Stimulated activated memory B cell treated with anti-CD40 and anti-IgM and Interleukin-4, amounts not matched to agents 10 μg/mL and 1 μg/mL and 100 μg/mL, for 72 hours (primary cell): ENCODE data around the gene ANKRD36B.
A peak's percentile ranks its signal among the peaks of the same experiment; 100 is the strongest.
"Not testable (repeated sequence)": the region's sequence is repeated elsewhere in the genome, so short reads cannot be mapped to it uniquely, and the experiment has no call there.

Experiments used
- ATAC-seq: fragments of 150-1000 bp; cut with Tn5 transposase; 2 replicates; pipeline ENCODE4 v1.10.0; 2021
- H3K27ac Mint-ChIP-seq: one replicate; pipeline ENCODE4 v1.8.0; 2022; ENCODE audit warnings: mild to moderate bottlenecking, mixed read lengths
- H3K27me3 Mint-ChIP-seq: one replicate; pipeline ENCODE4 v1.8.0; 2022; ENCODE audit warnings: mixed read lengths
- H3K36me3 Mint-ChIP-seq: one replicate; pipeline ENCODE4 v1.8.0; 2022; ENCODE audit warnings: mixed read lengths
- H3K4me1 Mint-ChIP-seq: one replicate; pipeline ENCODE4 v1.8.0; 2022; ENCODE audit warnings: mixed read lengths
- H3K4me3 Mint-ChIP-seq: one replicate; pipeline ENCODE4 v1.8.0; 2022; ENCODE audit warnings: mild to moderate bottlenecking, moderate library complexity, mixed read lengths
- H3K9me3 Mint-ChIP-seq: one replicate; pipeline ENCODE4 v1.8.0; 2022; ENCODE audit warnings: mixed read lengths

Gene ANKRD36B

GRCh38 chr2:97589598-97590510 is at the start of gene ANKRD36B:
ANKRD36B (minus strand) TSS chr2:97589877; CDS start chr2:97589685, 192 bp downstream.
- H3K27me3 Mint-ChIP-seq, H3K36me3 Mint-ChIP-seq, H3K4me1 Mint-ChIP-seq, H3K9me3 Mint-ChIP-seq: not testable (repeated sequence)
- H3K4me3 Mint-ChIP-seq: peak within 1 kb of the TSS; percentile 100
- peak within 1 kb of the TSS; percentile 99 for H3K27ac Mint-ChIP-seq
- peak; percentile 85 for ATAC-seq

DNA sequence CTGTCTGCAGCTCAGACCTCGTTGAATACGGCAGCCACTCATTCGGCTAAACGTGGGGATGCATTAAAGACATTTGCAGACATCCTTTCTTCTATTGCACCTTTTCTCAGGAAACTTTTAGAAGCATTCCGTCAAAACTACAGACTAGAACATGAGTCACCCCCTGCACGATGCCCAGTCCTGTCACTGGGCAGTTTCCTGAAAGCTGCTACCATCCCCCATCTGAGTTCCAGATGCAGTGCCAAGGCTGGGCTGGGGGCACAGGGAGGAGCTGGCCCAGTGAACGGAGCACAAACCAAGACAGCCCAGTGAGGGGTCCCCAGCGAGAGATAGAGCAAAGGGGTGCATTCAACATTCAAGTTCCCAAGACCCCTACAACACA is 36.4 kb upstream of the ANKRD36B start:
- not testable (repeated sequence) for H3K36me3 Mint-ChIP-seq, H3K4me1 Mint-ChIP-seq, H3K4me3 Mint-ChIP-seq, ATAC-seq, H3K9me3 Mint-ChIP-seq, H3K27ac Mint-ChIP-seq
- peaks cover 31% of the 10 kb centered on the region for H3K27me3 Mint-ChIP-seq

- not testable (repeated sequence) for H3K4me3 Mint-ChIP-seq, ATAC-seq
These were observed 35.8 kb upstream of the ANKRD36B start for GRCh38 chr2:97625354-97626048.

DNA sequence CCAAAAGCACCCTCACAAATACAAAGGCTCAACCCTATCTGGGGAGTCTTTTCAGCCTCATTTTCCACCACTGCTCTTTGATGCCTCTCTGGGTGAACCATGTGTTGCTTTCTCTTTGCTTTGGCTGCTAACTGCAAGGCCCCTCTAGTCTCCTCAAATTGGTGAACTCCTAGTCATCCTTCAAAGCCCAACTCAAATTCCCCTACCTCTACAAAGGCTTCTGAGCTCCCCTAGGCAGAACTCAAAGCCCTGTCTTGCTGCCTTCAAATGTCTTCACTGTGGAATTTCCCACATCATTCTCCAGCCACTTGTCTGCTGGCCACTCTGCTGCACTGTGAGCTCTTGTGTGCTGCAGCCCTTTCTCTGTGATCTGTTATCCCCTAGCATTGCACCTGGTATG is 33.3 kb upstream of the ANKRD36B start:
- H3K4me1 Mint-ChIP-seq, ATAC-seq, H3K9me3 Mint-ChIP-seq, H3K4me3 Mint-ChIP-seq, H3K27ac Mint-ChIP-seq, H3K36me3 Mint-ChIP-seq: not testable (repeated sequence)
- H3K27me3 Mint-ChIP-seq: peaks cover 16% of the 10 kb centered on the region

More at GRCh38 chr2:97625354-97626048, 35.8 kb upstream of the ANKRD36B start:
- H3K27ac Mint-ChIP-seq, H3K4me1 Mint-ChIP-seq, H3K9me3 Mint-ChIP-seq, H3K36me3 Mint-ChIP-seq: not testable (repeated sequence)
- H3K27me3 Mint-ChIP-seq: peaks cover 26% of the 10 kb centered on the region

GRCh38 chr2:97620492-97620891 is 30.8 kb upstream of the ANKRD36B start:
- H3K27ac Mint-ChIP-seq, H3K36me3 Mint-ChIP-seq, H3K4me1 Mint-ChIP-seq, H3K27me3 Mint-ChIP-seq, ATAC-seq, H3K4me3 Mint-ChIP-seq, H3K9me3 Mint-ChIP-seq: not testable (repeated sequence)

DNA sequence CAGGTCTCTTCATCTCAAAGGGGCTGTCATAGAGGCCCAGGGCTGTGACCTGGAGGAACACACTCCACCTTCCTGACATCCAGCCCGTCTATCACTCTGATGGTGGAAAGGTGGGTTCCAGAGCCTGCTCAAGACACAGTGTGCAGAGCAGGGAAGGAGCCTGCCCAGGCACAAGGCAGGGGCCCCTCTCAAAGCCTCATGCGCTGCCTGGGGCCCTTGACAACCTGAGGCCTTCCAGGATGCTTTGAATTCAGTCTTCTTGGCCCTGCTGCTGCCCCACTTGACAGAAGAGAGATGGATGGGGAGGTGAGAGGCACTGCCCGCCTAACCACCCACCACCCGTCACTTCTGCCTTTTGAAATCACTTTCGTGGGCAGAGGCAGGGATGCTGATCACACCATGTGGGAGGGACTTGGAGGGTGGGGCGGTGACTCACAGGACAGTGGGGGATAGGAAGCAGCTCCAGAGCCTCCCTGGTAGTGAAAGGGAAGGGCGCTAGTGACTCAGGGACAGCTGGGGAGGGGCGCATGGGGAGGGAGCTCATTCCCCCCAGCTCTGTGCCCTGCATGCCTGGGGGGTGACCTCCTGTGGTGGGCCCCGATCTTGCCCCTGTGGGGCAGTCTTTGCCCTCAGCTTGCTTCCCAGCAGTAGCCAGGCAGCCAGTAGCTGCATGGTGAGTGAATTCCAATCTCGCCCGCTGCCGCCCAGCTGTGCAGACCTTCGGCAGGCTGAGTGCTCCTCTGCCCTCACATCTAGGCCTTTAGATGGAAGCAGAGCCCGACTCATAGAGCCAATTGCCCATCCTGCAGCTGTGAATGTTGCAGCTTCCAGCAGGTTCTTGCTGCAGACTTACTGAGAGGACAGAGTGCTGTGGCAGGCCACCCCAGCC is 29.5 kb upstream of the ANKRD36B start:
- H3K4me1 Mint-ChIP-seq, H3K9me3 Mint-ChIP-seq, H3K4me3 Mint-ChIP-seq, H3K36me3 Mint-ChIP-seq, H3K27ac Mint-ChIP-seq, H3K27me3 Mint-ChIP-seq: not testable (repeated sequence)
- peak; percentile 39 for ATAC-seq

GRCh38 chr2:97617911-97618310 is 28.2 kb upstream of the ANKRD36B start:
- Mint-ChIP-seq H3K27me3 (no peaks in the 10 kb centered on the region), H3K27ac (no peak overlapping the region), H3K4me1 (no peaks in the 10 kb centered on the region), H3K4me3 (no peak overlapping the region), H3K9me3 (no peaks in the 10 kb centered on the region), H3K36me3 (no peaks in the 10 kb centered on the region)
- ATAC-seq: no peak

DNA sequence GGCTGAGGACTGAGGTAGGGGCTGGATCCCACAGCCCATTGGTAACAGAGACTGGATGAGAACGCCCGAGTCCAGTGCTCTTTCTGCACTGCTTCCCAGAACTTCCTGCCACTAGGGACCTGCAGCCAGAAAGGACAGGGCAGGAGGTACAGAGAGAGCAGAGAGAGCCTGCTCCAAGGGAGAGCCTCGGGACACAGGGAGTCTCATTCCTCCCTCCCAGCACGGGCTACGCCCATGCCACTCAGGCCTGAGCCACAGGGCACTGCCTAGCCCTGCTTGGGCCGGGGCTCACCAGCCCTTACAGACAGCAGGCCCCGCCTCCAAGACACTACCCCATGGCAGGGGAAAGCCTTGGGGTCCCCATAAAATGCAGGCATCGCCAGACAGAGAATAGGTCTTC is 26.1 kb upstream of the ANKRD36B start:
- ATAC-seq: peak; percentile 37
- not testable (repeated sequence) for H3K9me3 Mint-ChIP-seq, H3K27ac Mint-ChIP-seq, H3K4me3 Mint-ChIP-seq, H3K4me1 Mint-ChIP-seq, H3K36me3 Mint-ChIP-seq, H3K27me3 Mint-ChIP-seq

DNA sequence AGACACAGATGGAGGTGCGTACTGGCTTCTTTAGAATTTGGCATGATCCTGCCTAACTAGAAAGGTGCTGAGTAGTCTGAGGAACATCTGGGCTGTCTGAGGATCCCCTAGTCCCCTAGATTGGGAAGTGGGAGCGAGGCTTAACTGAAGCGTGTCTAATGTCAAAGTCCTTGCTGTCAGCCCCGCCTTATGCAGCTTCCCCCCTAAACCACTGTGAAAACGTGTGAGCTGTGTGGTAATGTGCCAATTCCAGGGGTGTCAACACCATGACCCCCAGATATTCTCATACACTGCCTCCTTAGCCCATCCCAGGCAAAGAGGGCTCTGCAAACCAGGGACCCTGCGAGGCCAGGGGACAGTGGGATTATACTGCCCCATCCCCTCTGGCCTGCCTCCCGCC is 22.2 kb upstream of the ANKRD36B start:
- ATAC-seq, H3K9me3 Mint-ChIP-seq, H3K27me3 Mint-ChIP-seq, H3K36me3 Mint-ChIP-seq, H3K27ac Mint-ChIP-seq, H3K4me1 Mint-ChIP-seq, H3K4me3 Mint-ChIP-seq: not testable (repeated sequence)

DNA sequence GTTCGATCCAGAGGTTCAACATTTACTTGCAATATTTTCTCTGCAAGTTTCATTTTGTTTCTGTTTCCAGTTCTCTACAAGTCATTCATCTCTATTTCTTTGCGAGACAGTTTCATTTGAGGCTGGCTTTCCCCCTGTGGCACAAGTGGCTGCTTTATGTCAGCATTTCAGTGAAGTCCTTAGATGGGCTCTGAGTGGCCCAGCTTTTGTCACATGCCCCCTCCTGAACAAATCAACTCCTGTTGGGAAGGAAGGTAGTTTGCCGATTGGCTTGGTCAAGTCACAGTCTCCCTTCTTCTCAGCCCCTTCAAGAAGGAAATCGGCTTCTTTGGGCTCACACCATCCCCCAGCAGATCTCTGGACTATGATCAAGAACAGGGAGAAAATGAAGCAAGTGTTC is 19.1 kb upstream of the ANKRD36B start:
- H3K9me3 Mint-ChIP-seq, H3K27me3 Mint-ChIP-seq, H3K36me3 Mint-ChIP-seq, ATAC-seq, H3K27ac Mint-ChIP-seq, H3K4me3 Mint-ChIP-seq, H3K4me1 Mint-ChIP-seq: not testable (repeated sequence)

- H3K36me3 Mint-ChIP-seq, H3K4me3 Mint-ChIP-seq, H3K27ac Mint-ChIP-seq, H3K4me1 Mint-ChIP-seq, H3K9me3 Mint-ChIP-seq, ATAC-seq: not testable (repeated sequence)
- H3K27me3 Mint-ChIP-seq: peaks cover 11% of the 10 kb centered on the region
These were observed 16.1 kb upstream of the ANKRD36B start for GRCh38 chr2:97605524-97606339.

DNA sequence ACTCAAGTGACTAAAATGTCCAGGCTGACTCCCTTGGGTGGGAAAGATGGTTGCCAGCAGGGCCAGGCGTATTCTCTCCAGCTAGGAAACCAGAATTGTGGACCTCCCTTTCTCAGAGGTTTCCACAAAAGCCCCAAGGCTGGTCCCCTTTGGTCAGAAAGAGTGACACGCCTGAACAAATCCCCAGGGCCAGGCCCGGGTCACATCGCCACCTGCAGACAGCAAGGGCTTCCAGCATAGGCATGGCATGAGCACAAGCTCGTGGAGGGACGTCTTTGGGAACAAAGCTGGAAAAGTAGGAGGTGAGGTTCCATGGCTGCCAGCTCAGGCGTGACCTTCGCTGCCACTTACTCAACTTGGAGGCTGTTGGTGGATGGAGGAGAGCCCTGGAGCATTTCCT is 15.4 kb upstream of the ANKRD36B start:
- not testable (repeated sequence) for H3K4me3 Mint-ChIP-seq, H3K27ac Mint-ChIP-seq, ATAC-seq, H3K4me1 Mint-ChIP-seq, H3K36me3 Mint-ChIP-seq, H3K9me3 Mint-ChIP-seq
- H3K27me3 Mint-ChIP-seq: peaks cover 18% of the 10 kb centered on the region

GRCh38 chr2:97601537-97601936 is 11.9 kb upstream of the ANKRD36B start:
- peaks cover 31% of the 10 kb centered on the region for H3K27me3 Mint-ChIP-seq
- not testable (repeated sequence) for H3K36me3 Mint-ChIP-seq, H3K9me3 Mint-ChIP-seq, H3K27ac Mint-ChIP-seq, ATAC-seq, H3K4me3 Mint-ChIP-seq, H3K4me1 Mint-ChIP-seq

- H3K9me3 Mint-ChIP-seq, H3K27ac Mint-ChIP-seq, H3K36me3 Mint-ChIP-seq, H3K4me1 Mint-ChIP-seq, ATAC-seq, H3K4me3 Mint-ChIP-seq: not testable (repeated sequence)
- H3K27me3 Mint-ChIP-seq: peaks cover 24% of the 10 kb centered on the region
These were observed 6.5 kb upstream of the ANKRD36B start for GRCh38 chr2:97596180-97596579.

DNA sequence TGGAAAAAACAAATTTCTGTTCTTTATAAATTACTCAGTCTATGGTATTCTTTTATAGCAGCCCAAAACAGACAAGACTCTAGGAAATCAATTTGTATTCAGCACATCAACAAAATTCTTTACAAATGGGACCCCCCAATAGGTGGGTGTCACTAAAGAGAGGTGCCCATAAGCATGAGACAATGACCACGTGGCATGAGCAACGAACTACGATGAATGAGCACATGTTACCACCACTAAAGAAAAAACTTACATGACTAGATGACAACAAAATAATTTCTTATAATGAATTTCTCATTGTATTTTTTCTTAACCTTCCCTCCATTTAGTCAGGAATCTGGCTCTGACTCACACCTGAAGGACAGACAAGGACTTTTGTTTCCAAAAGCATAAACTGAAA is 3.8 kb upstream of the ANKRD36B start:
- H3K9me3 Mint-ChIP-seq, H3K36me3 Mint-ChIP-seq, H3K27ac Mint-ChIP-seq, H3K4me1 Mint-ChIP-seq, H3K27me3 Mint-ChIP-seq, ATAC-seq, H3K4me3 Mint-ChIP-seq: not testable (repeated sequence)
